GM21737 (cell line): ENCODE measurements around the gene ZFYVE21.
A peak's percentile ranks its signal among the peaks of the same experiment; 100 is the strongest.

Source experiments
- ATAC-seq: cut with Tn5 transposase; IDR thresholded peaks from one replicate; pipeline ENCODE4 v1.9.1; 2021; ENCODE audit warnings: mild to moderate bottlenecking, moderate library complexity; ENCODE audit not compliant: unreplicated experiment

The ZFYVE21 gene

GRCh38 chr14:103704708-103705107 is 10.9 kb upstream of the ZFYVE21 start:
- no peak for ATAC-seq

GRCh38 chr14:103705118-103705503 is 10.5 kb upstream of the ZFYVE21 start:
- ATAC-seq, result no peak

GRCh38 chr14:103705504-103706284 is 9.9 kb upstream of the ZFYVE21 start:
- no peak for ATAC-seq

- no peak for ATAC-seq
These were observed 8.9 kb upstream of the ZFYVE21 start for GRCh38 chr14:103706551-103707328.

GRCh38 chr14:103707329-103708263 is 8.0 kb upstream of the ZFYVE21 start:
- no peak for ATAC-seq

- ATAC-seq, result no peak
These were observed 6.8 kb upstream of the ZFYVE21 start for GRCh38 chr14:103708750-103709187.

GRCh38 chr14:103709814-103710213 is 5.8 kb upstream of the ZFYVE21 start:
- no peak for ATAC-seq

GRCh38 chr14:103710771-103711377 is 4.7 kb upstream of the ZFYVE21 start:
- no peak for ATAC-seq

GRCh38 chr14:103711516-103712431 is 3.8 kb upstream of the ZFYVE21 start:
- ATAC-seq, result no peak

- no peak for ATAC-seq
These were observed 2.9 kb upstream of the ZFYVE21 start for GRCh38 chr14:103712633-103713247.

- ATAC-seq, result no peak
These were observed 2.1 kb upstream of the ZFYVE21 start for GRCh38 chr14:103713304-103714062.

GRCh38 chr14:103714063-103714724 is 1.4 kb upstream of the ZFYVE21 start:
- ATAC-seq, result no peak

- peak; percentile 1 for ATAC-seq
These were observed 636 bp downstream of the ZFYVE21 start for GRCh38 chr14:103716091-103716801.

GRCh38 chr14:103716899-103717411 is 1.3 kb downstream of the ZFYVE21 start:
- ATAC-seq, result no peak

- no peak for ATAC-seq
These were observed 3.0 kb downstream of the ZFYVE21 start for GRCh38 chr14:103718572-103718971.

GRCh38 chr14:103719751-103720150 is 4.1 kb downstream of the ZFYVE21 start:
- ATAC-seq, result no peak
